ENCODE results near the gene CDKAL1. TPM values are rescaled to one million over a fixed set of nuclear protein-coding genes. Genes with fewer than 3 reads are reported as not detected.

Gene CDKAL1
- total and polyA plus RNA-seq, 2 donors from 2014 or later = 4.6 to 20.2 TPM

DNA sequence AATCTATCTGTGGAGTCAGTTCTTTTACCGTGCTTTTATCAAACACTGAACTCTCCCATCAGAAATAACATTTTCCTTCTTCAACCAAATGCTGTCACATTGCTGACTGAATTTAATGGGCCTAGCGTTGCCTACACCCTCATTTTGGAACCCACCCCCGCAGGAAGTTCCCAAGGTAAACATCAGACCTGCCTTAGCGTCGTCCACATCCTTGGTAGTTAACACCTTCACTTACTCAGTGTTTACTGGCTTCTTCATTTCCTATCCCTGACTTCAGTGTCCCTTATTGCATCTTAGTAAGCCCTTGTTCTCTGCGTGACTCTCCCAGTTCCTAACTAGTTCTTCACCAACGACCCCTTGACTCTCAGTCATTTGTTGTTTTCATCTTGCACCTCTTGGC, 567.9 kb downstream of the CDKAL1 start:
- FAIRE-seq = no peak

DNA sequence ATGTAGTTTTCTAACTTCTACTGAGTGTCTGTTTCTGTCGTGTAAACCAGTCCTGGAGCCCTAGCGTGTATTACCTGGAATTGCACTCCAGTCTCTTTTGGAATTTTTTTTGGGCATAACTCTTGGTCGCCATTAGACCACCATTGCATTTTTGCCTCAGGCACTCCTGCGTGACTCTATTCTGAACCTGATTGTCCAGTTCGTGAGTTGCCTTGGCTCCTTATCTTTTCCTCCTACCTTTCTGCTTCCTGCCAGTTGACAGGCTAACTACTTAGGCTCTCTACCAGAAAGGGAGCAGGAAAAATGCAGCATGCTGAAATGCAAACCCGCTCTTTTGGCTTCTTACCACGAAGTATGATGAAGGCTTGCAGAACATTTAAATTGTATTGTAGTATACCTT, 568.4 kb downstream of the CDKAL1 start:
- no peak for FAIRE-seq
- no peak for DNase-seq
- Histone ChIP-seq H3K4me3 (ENCODE audit: low read length in 3 of 3) (no peak overlapping the region), H3K9ac (ENCODE audit: low read length in 3 of 3) (no peak overlapping the region), H3K9me3 (ENCODE audit: control insufficient read depth in 2 of 3, insufficient read depth in 1 of 3, low read length in 3 of 3) (no peaks in the 10 kb centered on the region), H3K4me1 (ENCODE audit: control insufficient read depth in 2 of 3, insufficient read depth in 2 of 3, low read depth in 1 of 3, low read length in 3 of 3) (no peaks in the 10 kb centered on the region), H3K27ac (ENCODE audit: low read depth in 2 of 2, low read length in 2 of 2) (no peak overlapping the region), H3K36me3 (ENCODE audit: control insufficient read depth in 2 of 3, insufficient read depth in 3 of 3, low read length in 3 of 3) (no peaks in the 10 kb centered on the region), H3K27me3 (ENCODE audit: control insufficient read depth, insufficient read depth, low read length) (no peaks in the 10 kb centered on the region)
- intact Hi-C loops (cut with DNase I) = no loop called here
- TF ChIP-seq, protein P1, sequence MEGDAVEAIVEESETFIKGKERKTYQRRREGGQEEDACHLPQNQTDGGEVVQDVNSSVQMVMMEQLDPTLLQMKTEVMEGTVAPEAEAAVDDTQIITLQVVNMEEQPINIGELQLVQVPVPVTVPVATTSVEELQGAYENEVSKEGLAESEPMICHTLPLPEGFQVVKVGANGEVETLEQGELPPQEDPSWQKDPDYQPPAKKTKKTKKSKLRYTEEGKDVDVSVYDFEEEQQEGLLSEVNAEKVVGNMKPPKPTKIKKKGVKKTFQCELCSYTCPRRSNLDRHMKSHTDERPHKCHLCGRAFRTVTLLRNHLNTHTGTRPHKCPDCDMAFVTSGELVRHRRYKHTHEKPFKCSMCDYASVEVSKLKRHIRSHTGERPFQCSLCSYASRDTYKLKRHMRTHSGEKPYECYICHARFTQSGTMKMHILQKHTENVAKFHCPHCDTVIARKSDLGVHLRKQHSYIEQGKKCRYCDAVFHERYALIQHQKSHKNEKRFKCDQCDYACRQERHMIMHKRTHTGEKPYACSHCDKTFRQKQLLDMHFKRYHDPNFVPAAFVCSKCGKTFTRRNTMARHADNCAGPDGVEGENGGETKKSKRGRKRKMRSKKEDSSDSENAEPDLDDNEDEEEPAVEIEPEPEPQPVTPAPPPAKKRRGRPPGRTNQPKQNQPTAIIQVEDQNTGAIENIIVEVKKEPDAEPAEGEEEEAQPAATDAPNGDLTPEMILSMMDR (IDR thresholded peaks at IDR 0.05; ENCODE audit: borderline replicate concordance, extremely low read depth, insufficient read depth) = no peak

More for the DNA sequence above, 567.9 kb downstream of the CDKAL1 start:
- Histone ChIP-seq H3K9ac (ENCODE audit: low read length in 3 of 3) (no peak overlapping the region), H3K9me3 (ENCODE audit: control insufficient read depth in 2 of 3, insufficient read depth in 1 of 3, low read length in 3 of 3) (no peaks in the 10 kb centered on the region), H3K27me3 (ENCODE audit: control insufficient read depth, insufficient read depth, low read length) (no peaks in the 10 kb centered on the region), H3K4me3 (ENCODE audit: low read length in 3 of 3) (no peak overlapping the region), H3K27ac (ENCODE audit: low read depth in 2 of 2, low read length in 2 of 2) (no peak overlapping the region), H3K4me1 (ENCODE audit: control insufficient read depth in 2 of 3, insufficient read depth in 2 of 3, low read depth in 1 of 3, low read length in 3 of 3) (no peaks in the 10 kb centered on the region), H3K36me3 (ENCODE audit: control insufficient read depth in 2 of 3, insufficient read depth in 3 of 3, low read length in 3 of 3) (no peaks in the 10 kb centered on the region)
- no peak for DNase-seq
- TF ChIP-seq, protein P1 (IDR thresholded peaks at IDR 0.05; ENCODE audit: borderline replicate concordance, extremely low read depth, insufficient read depth) = no peak
- intact Hi-C loops (cut with DNase I) = no loop called here

DNA sequence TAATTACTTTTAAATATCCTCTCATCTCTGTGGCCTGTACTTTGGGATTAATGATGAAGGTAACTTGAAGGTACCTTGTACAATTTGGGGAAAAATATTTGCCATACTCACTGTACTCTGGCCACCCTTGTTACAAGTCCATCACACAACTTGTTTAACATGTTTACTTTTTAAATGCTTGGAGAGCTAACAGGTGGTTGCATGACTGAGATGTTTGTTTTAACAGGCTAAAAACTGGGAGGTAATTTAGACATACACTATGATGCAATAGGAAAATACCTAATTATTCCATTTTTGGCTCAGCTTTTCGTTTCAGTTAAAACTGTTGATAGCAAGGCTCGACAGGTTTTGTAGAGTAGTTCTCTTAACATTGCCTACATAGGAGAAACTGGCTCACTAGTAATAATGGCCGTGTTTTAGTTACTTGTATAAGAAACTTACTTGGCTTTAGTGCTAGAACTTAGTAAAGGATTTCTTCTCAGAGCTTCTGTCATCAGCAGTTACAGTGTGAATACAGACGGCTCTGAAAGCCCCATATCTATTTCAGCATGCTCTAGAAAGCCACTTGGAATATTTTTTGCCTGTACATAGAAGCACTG, 569.5 kb downstream of the CDKAL1 start:
- no peak for FAIRE-seq
- no peaks in the 10 kb centered on the region for H3K27me3 ChIP-seq (ENCODE audit: control insufficient read depth, insufficient read depth, low read length)
- no peak overlapping the region for H3K9ac ChIP-seq (ENCODE audit: low read length in 3 of 3)
- intact Hi-C loops (cut with DNase I) = no loop called here
- no peak overlapping the region for H3K4me3 ChIP-seq (ENCODE audit: low read length in 3 of 3)
- no peak overlapping the region for H3K27ac ChIP-seq (ENCODE audit: low read depth in 2 of 2, low read length in 2 of 2)
- TF ChIP-seq, protein P1 (IDR thresholded peaks at IDR 0.05; ENCODE audit: borderline replicate concordance, extremely low read depth, insufficient read depth) = no peak
- H3K36me3 ChIP-seq (ENCODE audit: control insufficient read depth in 2 of 3, insufficient read depth in 3 of 3, low read length in 3 of 3) = no peaks in the 10 kb centered on the region
- no peak for DNase-seq
- no peaks in the 10 kb centered on the region for H3K9me3 ChIP-seq (ENCODE audit: control insufficient read depth in 2 of 3, insufficient read depth in 1 of 3, low read length in 3 of 3)
- H3K4me1 ChIP-seq (ENCODE audit: control insufficient read depth in 2 of 3, insufficient read depth in 2 of 3, low read depth in 1 of 3, low read length in 3 of 3) = no peaks in the 10 kb centered on the region

DNA sequence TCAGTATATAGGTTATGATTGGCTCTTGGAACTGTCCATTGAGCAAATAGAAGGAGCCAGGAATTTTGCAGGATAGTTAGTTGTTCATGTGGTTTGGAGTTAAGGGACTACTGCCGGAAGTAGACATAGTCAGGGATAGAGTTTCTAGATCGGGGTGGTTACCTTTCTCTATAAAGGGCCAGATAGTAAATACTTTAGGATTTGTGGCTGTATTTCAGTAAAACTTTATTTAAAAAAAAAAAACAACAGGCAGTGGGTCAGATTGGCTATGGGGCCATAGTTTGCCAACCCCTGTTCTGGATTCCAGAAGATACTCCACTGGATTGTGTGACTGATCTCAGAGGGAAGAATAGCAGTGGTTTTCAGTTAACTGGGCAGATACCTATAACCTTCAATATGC, 570.0 kb downstream of the CDKAL1 start:
- FAIRE-seq = no peak
- no peak overlapping the region for H3K27ac ChIP-seq (ENCODE audit: low read depth in 2 of 2, low read length in 2 of 2)
- TF ChIP-seq, protein P1 (IDR thresholded peaks at IDR 0.05; ENCODE audit: borderline replicate concordance, extremely low read depth, insufficient read depth) = no peak
- H3K27me3 ChIP-seq (ENCODE audit: control insufficient read depth, insufficient read depth, low read length) = no peaks in the 10 kb centered on the region
- no peaks in the 10 kb centered on the region for H3K9me3 ChIP-seq (ENCODE audit: control insufficient read depth in 2 of 3, insufficient read depth in 1 of 3, low read length in 3 of 3)
- H3K4me1 ChIP-seq (ENCODE audit: control insufficient read depth in 2 of 3, insufficient read depth in 2 of 3, low read depth in 1 of 3, low read length in 3 of 3) = no peaks in the 10 kb centered on the region
- H3K9ac ChIP-seq (ENCODE audit: low read length in 3 of 3) = no peak overlapping the region
- intact Hi-C loops (cut with DNase I) = no loop called here
- H3K36me3 ChIP-seq (ENCODE audit: control insufficient read depth in 2 of 3, insufficient read depth in 3 of 3, low read length in 3 of 3) = no peaks in the 10 kb centered on the region
- H3K4me3 ChIP-seq (ENCODE audit: low read length in 3 of 3) = no peak overlapping the region
- DNase-seq = no peak

Data from kidney (tissue), 14 donors.